SK-N-MC (cell line): Measurements from ENCODE around the gene GOLGA6L10.

Experiments used
- EZH2 ChIP-seq: fragments of 200-600 bp; sonication (generic); IDR thresholded peaks from one replicate; pipeline ENCODE4 v1.6.1; 2017; ENCODE audit warnings: antibody characterized with exemption
- FOXP2 ChIP-seq: optimal IDR thresholded peaks from 2 replicates; pipeline ENCODE3; 2011; ENCODE audit warnings: mild to moderate bottlenecking, moderate library complexity; ENCODE audit not compliant: insufficient read depth; ENCODE audit errors: extremely low read length, control extremely low read depth
- POLR2AphosphoS5 ChIP-seq: IDR thresholded peaks from 2 replicates; pipeline ENCODE4 v1.6.1; 2012; ENCODE audit warnings: mild to moderate bottlenecking, low read depth, low read length, borderline replicate concordance

DNA sequence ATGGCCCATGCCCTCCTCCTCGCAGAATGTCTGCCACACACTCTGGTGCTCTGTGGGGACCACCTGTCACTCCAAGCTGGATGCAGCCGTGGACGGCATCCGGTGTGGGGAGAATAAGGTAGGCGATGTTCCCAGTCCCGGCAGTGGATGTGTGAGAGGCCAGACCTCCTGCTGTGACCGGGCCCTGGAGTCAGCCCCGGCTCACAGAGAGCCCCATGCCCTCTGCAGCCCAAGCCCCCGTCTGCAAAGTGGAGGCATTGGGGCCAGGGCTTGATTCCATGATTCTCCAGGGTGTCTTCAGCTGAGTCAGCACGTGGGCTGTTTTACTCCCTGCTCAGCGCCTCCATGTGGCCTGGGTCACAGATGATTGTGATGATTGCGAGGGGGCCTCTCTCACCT, 32.2 kb downstream of the GOLGA6L10 start:
- no peak for TF ChIP-seq EZH2
- no peak for TF ChIP-seq POLR2AphosphoS5
- TF ChIP-seq FOXP2: no peak
